Activated T-cell treated with anti-CD3 and anti-CD28 coated beads for 1 hour (primary cell): ENCODE results near the gene PRDX1.
"Not testable (repeated sequence)": the region's sequence is repeated elsewhere in the genome, so short reads cannot be mapped to it uniquely, and the experiment has no call there.

Experiments
- DNase-seq: peaks from one replicate; pipeline ENCODE4 v3.0.0-alpha.2; 2020; ENCODE audit warnings: low read depth

The PRDX1 gene

GRCh38 chr1:45503462-45504360 lies 18.0 kb downstream of the PRDX1 start:
- DNase-seq, result no peak

GRCh38 chr1:45501505-45501859 lies 20.2 kb downstream of the PRDX1 start:
- no peak for DNase-seq

GRCh38 chr1:45499415-45499769 lies 22.3 kb downstream of the PRDX1 start:
- DNase-seq, result no peak

DNA sequence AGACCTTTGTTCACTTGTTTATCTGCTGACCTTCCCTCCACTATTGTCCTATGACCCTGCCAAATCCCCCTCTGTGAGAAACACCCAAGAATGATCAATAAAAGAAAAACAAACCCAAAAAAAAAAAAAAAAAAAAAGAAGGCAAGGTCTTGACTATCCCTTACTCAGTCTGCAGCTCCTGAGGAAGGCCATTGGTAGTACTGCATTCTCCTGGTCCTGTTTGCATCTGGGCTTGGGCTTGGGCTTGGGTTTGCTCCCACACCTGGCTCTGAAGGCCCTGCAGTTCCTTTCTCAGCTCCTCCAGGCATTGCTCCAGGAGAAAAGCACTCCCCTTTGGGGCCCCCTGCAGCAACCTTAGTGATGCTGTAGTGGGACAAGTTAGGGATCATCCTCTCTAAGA lies 23.4 kb downstream of the PRDX1 start:
- DNase-seq, result no peak

DNA sequence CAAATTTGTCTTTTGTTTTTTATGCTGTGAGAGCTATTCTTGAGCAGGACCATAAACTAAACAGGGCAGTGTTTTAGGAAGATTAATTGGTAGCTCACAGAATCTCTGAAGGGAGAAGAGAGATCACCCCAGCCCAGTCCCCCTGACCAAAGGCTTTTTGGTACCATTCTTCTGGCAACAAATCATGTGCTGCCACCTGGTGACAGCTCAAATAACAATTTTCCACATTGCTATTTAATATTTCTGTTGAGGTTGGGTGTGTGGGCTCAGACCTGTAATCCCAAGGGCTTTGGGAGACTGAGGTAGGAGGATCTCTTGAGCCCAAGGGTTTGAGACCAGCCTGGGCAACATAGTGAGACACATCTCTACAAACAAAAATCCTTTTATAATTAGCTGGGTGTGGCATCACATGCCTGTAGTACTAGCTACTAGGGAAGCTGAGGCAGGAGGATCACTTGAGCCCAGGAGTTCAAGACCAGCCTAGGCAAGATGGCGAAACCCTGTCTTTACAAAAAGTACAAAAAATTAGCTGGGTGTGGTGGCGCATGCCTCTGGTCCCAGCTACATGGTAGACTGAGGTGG lies 28.5 kb downstream of the PRDX1 start:
- DNase-seq, result peak; percentile 44

- DNase-seq, result no peak
These were observed 29.0 kb downstream of the PRDX1 start for GRCh38 chr1:45492691-45493090.

DNA sequence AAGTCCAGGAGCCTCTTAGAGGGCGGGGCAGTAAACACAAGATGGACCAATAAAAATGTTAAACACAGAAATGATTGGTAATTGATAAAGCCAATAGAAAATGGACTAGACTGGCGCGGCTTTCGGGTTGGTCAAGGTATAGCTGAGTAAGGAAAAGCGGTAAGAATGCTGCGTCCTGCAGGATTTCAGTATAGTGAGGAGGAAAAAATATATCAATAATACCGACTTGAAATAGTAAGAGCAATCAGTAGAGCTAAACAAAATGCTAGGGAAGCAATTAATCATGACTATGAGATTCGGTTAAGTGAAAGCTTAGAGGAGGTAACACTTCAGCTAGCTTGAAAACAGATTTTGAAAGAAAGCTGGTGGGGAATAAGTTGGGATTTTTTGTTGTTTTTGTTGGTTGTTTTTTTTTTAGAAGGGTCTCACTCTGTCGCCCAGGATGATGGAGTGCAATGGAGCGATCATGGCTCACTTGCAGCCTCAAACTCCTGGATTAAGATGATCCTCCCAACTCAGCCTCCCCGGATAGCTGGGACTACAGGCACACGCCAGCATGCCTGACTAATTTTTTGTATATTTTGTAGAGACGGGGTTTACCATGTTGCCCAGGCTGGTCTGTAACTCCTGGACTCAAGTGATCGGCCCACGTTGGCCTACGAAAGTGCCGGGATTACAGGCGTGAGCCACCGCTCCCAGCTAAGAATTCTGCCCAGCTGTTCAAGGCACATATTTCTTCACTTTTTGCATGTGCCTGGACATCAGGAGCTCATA lies 30.0 kb downstream of the PRDX1 start:
- no peak for DNase-seq

DNA sequence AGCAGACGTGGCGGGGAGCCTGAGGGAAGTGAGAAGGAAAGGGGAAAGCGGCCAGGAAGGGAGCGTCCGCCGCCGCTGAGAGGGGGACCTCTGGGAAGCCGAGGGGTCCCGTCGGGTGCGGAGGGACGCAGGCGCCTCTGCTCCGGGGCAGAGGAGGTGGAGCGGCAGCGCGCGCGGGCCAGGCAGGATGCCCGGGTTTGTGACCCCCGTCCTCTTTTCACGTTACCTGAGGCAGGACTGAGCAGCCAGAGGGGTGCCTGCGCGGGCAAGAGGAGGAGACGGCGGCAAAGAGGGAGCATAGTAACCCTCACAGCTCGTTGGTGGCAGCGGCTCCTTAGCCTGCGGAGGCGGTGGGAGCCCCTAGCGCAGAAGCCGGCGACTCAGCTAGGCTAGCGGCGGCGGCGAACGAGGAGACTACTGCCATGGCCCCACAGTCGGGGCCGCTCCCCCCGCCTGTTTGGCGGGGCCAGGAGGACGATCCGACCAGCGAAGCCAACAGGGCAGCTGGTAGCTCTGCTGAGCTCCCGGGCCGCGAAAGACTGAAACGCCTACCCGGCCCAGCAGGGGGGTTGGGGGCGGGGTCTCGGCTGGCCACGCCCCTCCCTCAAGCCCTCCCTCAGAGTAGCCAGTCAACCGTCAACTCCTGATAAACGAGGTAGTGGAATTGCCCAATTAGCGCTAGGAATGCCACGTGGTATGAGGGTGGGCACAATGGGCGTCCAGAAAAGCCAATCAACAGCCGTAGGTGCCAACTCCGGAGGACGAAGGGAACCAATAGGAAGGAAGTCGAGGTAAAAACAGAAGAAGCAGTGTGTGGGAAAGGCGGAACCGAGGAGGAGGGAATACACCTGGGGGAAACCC lies 30.8 kb downstream of the PRDX1 start, which contains the start of gene TESK2:
TESK2 (minus strand) TSS at position 538 of the 861 bp plus-strand sequence. CDS start 33,378 bp downstream, outside the sequence.
- DNase-seq, result peak; percentile 89

- DNase-seq, result no peak
These were observed 31.5 kb downstream of the PRDX1 start for GRCh38 chr1:45490121-45490625.

GRCh38 chr1:45489379-45489778 lies 32.3 kb downstream of the PRDX1 start:
- not testable (repeated sequence) for DNase-seq

- no peak for DNase-seq
These were observed 32.9 kb downstream of the PRDX1 start for GRCh38 chr1:45488666-45489377.

- DNase-seq, result no peak
These were observed 35.7 kb downstream of the PRDX1 start for GRCh38 chr1:45485949-45486348.

DNA sequence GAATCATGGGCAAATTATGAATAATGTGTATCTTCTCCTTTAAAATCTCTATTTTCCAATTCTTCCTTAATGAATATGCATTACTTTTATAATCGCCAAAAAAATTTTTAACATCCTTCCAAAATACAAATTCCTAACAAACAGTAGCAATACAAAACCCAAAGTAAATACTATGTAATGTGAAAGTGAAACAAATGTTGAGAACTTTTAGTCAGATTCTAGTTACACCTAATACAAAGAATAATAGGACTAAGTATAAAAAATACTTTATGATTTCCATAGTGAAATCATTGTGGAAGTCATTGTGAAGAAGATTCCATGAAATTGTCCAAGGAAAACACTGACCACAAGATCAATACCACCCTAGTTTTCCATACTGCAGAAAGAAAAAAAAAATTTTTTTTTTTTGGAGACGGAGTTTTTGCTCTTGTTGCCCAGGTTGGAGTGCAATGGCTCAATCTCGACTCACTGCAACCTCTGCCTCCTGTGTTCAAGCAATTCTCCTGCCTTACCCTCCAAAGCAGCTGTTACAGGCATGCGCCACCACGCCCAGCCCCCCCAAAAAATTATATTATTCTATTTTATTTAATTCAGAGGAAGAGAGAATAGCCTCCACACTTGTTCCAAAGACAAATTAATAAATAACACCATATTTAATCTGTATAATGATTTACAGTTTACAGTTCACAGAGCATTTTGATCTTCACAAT lies 42.5 kb downstream of the PRDX1 start:
- no peak for DNase-seq

- no peak for DNase-seq
These were observed 43.4 kb downstream of the PRDX1 start for GRCh38 chr1:45478121-45478814.

GRCh38 chr1:45477646-45478045 lies 44.0 kb downstream of the PRDX1 start:
- no peak for DNase-seq

- not testable (repeated sequence) for DNase-seq
These were observed 47.5 kb downstream of the PRDX1 start for GRCh38 chr1:45474194-45474593.

DNA sequence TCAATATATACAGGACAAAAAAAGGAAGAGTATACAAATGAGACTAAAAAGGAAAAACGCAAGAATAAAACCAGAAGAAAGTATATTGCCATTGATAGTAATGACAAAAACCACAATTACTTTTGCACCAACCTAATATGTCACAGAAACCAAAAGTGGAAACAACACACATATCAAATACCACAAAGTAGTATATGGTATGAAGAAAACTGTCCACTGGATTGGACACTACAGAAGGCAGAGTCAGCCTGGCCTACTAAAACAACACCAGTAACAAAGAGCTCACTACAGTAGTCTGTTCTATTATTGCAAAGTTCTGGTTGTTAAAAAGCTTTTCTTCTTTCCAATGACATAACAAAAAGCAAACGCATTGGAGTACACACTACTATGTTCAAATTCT lies 48.4 kb downstream of the PRDX1 start:
- no peak for DNase-seq

DNA sequence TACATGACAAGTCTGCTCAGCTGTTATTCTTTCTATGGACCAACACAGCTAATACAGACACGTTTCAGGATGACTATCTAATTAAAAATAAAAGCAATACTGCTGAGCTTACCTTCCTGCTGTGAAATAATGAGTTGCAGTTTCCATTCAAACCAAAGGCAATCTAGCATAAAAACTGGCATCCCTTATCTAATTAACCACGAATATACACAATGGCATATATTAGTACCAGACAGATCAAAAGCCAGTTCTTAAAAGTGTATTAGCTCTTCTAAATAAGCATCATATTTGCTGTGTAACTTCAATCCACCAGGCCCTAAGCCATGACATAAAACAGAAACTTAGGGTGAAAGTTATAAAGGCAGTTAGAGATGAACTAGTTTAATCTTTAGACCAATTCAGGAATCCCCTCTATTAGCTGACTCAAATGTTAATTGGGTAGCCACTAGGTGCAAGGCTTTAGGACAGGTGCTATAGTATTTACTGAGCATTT lies 51.3 kb downstream of the PRDX1 start:
- DNase-seq, result no peak

- not testable (repeated sequence) for DNase-seq
These were observed 54.3 kb downstream of the PRDX1 start for GRCh38 chr1:45467353-45467752.

DNA sequence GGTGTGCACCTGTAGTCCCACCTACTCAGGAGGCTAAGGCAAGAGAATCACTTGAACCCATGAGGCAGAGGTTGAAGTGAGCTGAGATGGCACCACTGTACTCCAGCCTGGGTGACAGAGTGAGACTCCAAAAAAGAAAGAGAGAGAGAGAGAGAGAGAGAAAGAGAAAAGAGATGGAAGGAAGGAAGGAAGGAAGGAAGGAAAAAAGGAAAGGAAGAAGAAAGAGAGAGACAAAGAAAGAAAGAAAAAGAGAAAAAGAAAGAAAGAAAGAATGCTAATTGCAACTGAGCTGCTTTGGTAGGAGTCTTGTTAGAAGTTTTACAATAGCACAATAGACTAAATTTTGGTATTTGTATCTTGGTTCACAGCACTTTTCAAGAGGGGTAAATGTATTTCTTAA lies 56.4 kb downstream of the PRDX1 start:
- DNase-seq, result no peak
